ENCODE measurements around the gene ANKRD1. TPM values are rescaled to one million over a fixed set of nuclear protein-coding genes. Genes with fewer than 3 reads are reported as not detected.

Gene ANKRD1
- total RNA-seq, 1 donor from 2014 or later, result not detected

- Mint-ChIP-seq H3K27me3 (ENCODE audit: unreplicated experiment) (peaks cover 11% of the 10 kb centered on the region), H3K36me3 (ENCODE audit: unreplicated experiment) (no peaks in the 10 kb centered on the region), H3K27ac (ENCODE audit: unreplicated experiment) (no peak overlapping the region)
Measured at GRCh38 chr10:90929179-90929578, 8.3 kb upstream of the ANKRD1 start.

GRCh38 chr10:90927293-90927692, 6.4 kb upstream of the ANKRD1 start:
- peaks cover 17% of the 10 kb centered on the region for H3K27me3 Mint-ChIP-seq (ENCODE audit: unreplicated experiment)

More at GRCh38 chr10:90929179-90929578, 8.3 kb upstream of the ANKRD1 start:
- no peak for DNase-seq
- H3K4me3 Mint-ChIP-seq (ENCODE audit: unreplicated experiment), result no peak overlapping the region
- no peaks in the 10 kb centered on the region for H3K9me3 Mint-ChIP-seq (ENCODE audit: unreplicated experiment)
- H3K4me1 Mint-ChIP-seq (ENCODE audit: low read depth, unreplicated experiment), result no peaks in the 10 kb centered on the region
- no peak for TF ChIP-seq CTCF (IDR thresholded peaks at IDR 0.05; ENCODE audit: partially characterized antibody, unreplicated experiment)

GRCh38 chr10:90925079-90926029, 4.5 kb upstream of the ANKRD1 start:
- no peaks in the 10 kb centered on the region for H3K36me3 Mint-ChIP-seq (ENCODE audit: unreplicated experiment)
- peaks cover 20% of the 10 kb centered on the region for H3K27me3 Mint-ChIP-seq (ENCODE audit: unreplicated experiment)
- no peak for TF ChIP-seq CTCF (IDR thresholded peaks at IDR 0.05; ENCODE audit: partially characterized antibody, unreplicated experiment)
- H3K4me1 Mint-ChIP-seq (ENCODE audit: low read depth, unreplicated experiment), result no peaks in the 10 kb centered on the region
- no peak overlapping the region for H3K27ac Mint-ChIP-seq (ENCODE audit: unreplicated experiment)
- peaks cover 2% of the 10 kb centered on the region for H3K9me3 Mint-ChIP-seq (ENCODE audit: unreplicated experiment)
- DNase-seq, result no peak
- no peak overlapping the region for H3K4me3 Mint-ChIP-seq (ENCODE audit: unreplicated experiment)

More at GRCh38 chr10:90927293-90927692, 6.4 kb upstream of the ANKRD1 start:
- no peak for DNase-seq
- Mint-ChIP-seq H3K4me1 (ENCODE audit: low read depth, unreplicated experiment) (no peaks in the 10 kb centered on the region), H3K9me3 (ENCODE audit: unreplicated experiment) (peaks cover 2% of the 10 kb centered on the region), H3K36me3 (ENCODE audit: unreplicated experiment) (no peaks in the 10 kb centered on the region), H3K4me3 (ENCODE audit: unreplicated experiment) (no peak overlapping the region), H3K27ac (ENCODE audit: unreplicated experiment) (no peak overlapping the region)
- no peak for TF ChIP-seq CTCF (IDR thresholded peaks at IDR 0.05; ENCODE audit: partially characterized antibody, unreplicated experiment)

GRCh38 chr10:90924552-90924951, 3.7 kb upstream of the ANKRD1 start:
- Mint-ChIP-seq H3K9me3 (ENCODE audit: unreplicated experiment) (peaks cover 2% of the 10 kb centered on the region), H3K4me1 (ENCODE audit: low read depth, unreplicated experiment) (no peaks in the 10 kb centered on the region), H3K4me3 (ENCODE audit: unreplicated experiment) (no peak overlapping the region), H3K27me3 (ENCODE audit: unreplicated experiment) (peaks cover 20% of the 10 kb centered on the region), H3K36me3 (ENCODE audit: unreplicated experiment) (no peaks in the 10 kb centered on the region), H3K27ac (ENCODE audit: unreplicated experiment) (no peak overlapping the region)
- no peak for DNase-seq
- no peak for TF ChIP-seq CTCF (IDR thresholded peaks at IDR 0.05; ENCODE audit: partially characterized antibody, unreplicated experiment)

All from glutamatergic neuron (in vitro differentiated cells).